Measurements from ENCODE around the gene BMP15.

BMP15 gene

DNA sequence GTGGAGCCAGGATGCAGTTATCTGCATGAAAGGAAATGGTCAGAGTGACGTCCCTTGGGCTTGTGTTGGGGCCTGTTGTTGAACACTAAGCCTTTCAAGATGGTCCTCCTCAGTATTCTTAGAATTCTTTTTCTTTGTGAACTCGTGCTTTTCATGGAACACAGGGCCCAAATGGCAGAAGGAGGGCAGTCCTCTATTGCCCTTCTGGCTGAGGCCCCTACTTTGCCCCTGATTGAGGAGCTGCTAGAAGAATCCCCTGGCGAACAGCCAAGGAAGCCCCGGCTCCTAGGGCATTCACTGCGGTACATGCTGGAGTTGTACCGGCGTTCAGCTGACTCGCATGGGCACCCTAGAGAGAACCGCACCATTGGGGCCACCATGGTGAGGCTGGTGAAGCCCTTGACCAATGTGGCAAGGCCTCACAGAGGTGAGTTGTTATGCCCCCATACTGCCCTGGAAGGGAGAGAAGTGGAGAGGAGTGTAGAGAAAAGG is at the start of gene BMP15:
TSS of gene BMP15 (plus strand) at position 51 of the 492 bp plus-strand sequence. CDS start at position 100, 49 bp downstream.
- no peak for FAIRE-seq

DNA sequence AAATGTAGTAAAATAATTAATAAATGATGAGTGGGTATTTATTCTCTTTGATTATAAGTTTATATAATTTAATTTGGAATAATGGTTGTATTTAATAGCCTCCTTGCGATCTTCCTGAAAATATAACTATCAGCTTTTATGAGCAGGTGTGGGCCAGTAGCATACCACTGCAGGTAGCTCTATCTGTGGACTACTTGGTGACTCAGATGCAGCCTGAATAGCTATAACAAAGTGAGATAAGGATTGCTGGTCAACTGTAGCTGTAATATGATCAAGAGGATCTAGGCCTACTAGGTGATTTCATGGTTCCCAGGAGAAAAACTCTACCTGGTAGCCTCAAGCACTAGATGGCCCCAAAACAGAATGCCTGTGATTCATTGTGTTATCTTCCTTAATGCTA is 47.1 kb upstream of the BMP15 start:
- FAIRE-seq = no peak

DNA sequence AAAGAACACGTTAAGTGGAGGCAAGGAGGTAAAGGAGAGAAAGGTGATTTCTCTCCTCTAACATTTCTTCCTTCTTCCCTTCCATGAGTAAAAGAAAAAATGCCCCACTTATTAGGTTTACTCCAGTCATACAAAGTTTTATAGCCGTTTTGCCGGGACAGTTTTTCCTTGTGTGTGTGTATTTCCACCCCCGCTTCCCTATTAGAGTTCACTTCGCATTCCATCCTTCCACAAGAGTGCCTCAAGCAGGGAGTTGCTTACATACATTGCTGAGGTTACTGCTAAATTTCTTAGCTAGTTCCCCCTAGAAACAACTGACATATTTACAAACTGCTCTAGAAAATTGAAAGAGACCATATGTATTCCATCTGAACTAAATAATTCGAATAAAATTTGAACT is 45.2 kb upstream of the BMP15 start:
- FAIRE-seq = no peak

DNA sequence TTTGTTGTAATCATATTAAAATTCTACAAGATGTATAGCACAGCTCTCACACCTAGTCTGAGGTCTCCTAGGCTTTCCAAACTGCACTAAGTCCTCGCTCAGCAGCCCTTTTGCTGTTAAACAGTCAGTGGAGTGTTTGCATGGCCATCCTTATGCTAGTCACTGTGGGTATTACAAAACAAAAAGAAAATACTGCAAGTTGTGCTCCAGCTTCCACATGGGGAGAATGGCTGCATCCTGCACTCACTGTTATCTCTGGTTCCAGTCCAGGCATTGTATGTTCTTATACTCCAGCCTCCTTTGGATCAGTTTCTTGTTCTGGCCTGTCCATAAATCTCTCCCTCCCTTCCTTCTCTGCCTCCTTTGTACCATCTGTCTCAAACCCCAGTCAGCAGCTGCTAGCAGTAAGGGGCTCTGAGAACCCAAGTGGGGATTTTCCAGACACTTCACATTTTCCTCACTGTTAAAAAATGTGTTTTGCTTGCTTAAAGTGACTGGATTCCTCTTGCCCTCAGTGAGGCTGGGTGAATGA is 38.5 kb upstream of the BMP15 start:
- no peak for FAIRE-seq

DNA sequence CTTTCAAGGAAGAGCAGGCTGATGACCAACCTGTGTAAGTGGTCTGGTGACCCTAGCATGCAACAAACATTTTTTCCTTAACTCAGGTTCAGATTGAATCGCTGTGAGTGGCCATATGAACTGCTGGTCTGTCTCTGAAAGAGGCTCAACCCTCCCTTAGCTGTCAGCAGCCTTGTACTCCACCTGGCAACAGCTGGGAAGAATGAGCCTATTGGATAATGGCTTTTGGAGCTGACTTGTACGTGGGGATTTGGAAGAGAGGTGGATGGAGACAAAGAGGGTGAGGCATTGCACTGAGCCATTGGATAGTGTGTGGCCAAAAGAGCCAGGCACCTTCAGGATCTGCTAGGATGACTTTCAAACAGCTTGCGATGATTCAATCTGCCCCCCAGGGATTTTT is 35.7 kb upstream of the BMP15 start:
- no peak for FAIRE-seq

DNA sequence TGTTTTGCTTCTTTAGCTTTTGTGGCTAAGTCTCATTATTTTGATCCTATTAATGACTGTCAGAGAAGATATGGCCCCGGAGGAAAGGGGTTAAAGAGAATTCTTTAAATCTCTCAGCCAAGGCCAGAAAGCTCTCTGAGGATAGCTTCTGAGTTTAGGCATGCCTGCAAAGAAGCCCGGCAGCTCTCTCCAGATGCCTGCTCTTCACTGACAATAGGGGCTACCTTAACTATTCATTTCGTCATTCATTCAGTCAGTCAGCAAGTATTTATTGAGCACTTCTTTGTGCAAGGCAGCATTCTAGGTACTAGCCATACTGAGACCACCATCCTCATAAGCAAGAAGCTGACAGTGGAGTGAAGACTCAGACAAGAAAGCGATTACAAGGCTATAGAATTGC is 34.0 kb upstream of the BMP15 start:
- no peak for FAIRE-seq

DNA sequence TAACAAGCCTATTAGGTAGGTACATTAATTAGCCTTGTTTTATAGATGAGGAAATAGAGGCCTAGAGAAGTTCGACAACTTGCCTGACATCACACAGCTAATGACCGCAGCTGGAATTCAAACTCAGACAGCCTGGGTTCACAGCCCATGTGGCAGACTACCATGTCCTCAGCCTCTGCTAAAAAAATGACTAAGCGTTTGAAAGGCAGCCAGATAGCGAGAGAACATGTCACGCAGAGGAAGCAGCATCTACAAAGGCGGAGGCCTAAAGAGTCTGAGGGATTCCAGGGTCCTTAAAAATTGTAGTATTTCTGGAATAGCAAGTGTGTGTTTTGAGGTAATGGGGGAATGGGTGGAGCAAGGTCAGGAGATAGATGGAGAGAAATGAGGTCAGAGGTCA is 33.2 kb upstream of the BMP15 start:
- no peak for FAIRE-seq

DNA sequence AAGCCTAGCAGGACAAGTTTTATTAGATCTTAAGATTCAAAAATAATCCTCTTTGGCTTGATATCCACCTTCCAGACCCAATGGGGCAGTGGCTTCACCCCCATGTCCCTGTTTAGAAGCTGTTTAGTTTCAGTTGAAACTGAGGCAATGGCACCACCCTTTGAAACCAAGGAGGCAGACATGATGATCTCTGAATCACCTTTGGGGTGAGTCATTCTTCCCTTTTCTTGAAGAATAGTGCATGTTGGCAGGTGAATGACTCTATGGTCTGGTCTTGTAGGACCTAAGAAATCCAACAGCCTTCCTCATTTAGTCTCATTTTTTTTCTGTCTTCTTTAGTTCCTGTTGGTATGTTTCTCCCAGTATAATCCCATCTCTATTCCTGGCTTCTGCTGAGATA is 29.5 kb upstream of the BMP15 start:
- no peak for FAIRE-seq

DNA sequence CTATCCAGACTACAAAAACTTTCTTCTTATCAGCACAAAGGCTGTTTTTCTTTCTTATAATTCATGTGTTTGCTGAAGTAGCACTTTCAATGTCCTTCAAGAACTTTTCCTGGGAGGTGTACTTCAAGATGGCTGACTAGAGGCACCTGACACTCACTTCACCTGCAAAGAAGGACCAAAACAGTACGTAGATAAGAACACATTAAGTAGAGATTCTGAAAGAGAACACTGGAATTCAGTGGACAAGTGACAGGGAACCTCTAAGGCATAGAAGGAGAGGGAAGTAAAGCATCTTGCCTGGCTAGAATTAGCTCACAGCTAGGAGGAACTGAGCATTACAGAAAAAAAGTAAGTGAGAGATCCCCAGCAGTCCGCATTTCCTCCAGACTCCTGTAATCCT is 21.7 kb upstream of the BMP15 start:
- no peak for FAIRE-seq

DNA sequence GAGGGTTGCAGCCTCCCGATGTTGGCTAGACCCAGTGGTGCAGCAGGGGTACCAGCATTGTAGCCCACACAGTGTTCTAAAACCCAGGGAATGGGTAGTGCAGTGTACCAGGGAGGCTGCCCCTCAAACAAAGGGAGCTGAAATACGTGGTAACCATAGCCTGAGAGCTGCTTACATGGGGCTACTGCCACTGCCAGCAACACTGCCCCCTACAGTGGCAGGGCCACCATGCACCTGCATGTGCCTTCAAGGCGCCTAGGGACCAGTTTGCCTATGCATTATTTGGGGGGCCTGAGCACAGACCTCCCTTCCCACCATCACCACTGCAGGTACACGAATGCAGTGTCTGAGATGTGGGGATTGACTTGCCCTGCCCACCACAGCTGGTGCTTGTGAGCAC is 21.0 kb upstream of the BMP15 start:
- FAIRE-seq = no peak

DNA sequence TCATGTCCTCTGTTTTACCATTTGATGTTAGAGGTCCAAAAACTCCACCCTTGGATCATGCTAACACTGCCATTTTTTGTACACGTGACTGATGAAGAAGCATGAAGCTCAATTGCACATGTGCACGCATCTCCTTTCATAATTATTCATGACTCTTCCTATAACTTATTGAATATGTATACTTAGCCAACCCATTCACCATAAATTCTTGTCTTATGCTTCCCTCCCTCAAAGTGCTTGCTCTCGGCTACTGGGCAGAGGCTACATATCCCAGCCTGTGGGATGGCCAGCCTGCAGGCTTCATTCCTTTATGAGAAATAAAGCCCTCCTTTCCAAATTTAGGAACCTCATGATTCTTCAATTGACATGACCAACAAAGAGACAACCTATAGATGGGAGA is 17.5 kb upstream of the BMP15 start:
- no peak for FAIRE-seq

DNA sequence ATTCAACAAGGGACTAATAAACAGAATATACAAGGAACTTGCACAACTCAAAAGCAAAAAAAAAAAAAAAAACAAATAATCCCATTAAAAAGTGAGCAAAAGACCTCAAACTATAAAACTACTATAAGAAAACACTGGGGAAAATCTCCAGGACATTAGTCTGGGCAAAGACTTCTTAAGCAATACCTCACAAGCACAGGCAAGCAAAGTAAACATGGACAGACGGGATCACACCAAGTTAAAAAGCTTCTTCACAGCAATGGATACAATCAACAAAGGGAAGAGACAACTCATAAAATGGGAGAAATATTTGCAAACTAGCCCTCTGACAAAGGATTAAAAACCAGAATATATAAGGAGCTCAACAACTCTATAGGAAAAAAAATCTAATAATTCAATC is 17.1 kb upstream of the BMP15 start:
- no peak for FAIRE-seq

DNA sequence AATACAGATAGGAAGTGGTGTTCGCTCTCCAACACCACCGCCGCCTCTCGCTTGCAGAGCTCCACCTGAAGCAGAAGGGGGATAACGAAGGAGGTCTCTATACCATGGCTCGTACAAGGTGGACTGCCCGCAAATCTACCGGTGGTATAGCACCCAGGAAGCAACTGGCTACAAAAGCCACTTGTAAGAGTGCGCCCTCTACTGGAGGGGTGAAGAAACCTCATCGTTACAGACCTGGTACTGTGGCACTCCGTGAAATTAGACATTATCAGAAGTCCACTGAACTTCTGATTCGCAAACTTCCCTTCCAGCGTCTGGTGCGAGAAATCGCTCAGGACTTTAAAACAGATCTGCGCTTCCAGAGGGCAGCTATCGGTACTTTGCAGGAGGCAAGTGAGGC is 5.2 kb upstream of the BMP15 start:
- FAIRE-seq = no peak

DNA sequence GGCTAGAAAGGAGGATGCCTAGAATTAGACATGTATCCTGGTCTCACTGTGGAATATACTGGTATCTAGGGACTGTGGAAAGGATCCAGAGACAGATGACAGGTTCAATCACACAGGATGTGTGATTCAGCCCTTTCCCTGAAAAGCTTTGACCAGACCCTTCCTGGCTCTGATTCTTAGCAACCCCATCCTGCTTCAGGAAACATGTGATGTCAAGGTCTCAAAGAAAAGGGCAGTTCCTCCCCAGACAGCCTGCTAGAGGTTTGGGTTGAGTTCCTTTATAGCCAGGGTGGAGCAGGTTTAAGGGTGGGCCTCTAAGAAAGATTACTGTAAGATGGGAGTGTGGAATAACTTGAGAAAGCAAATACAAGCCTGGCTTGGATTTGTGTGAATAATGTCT is 3.0 kb downstream of the BMP15 start:
- no peak for FAIRE-seq

DNA sequence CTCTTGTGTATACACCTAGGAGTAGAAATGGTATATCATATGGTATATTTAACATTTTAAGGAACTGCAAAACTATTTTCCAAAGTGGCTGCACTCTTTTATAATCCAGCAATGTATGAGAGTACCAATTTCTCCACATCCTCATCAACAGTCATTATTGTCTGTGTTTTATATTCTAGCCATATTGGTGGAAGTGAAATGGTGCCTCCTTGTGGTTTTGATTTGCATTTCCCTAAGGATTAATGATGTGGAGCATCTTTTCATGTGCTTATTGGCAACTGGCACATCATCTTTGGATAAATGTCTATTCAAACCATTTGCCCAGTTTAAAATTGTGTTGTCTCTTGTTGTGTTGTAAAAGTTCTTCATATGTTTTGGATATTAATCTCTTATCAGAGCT is 9.6 kb downstream of the BMP15 start:
- FAIRE-seq = no peak

DNA sequence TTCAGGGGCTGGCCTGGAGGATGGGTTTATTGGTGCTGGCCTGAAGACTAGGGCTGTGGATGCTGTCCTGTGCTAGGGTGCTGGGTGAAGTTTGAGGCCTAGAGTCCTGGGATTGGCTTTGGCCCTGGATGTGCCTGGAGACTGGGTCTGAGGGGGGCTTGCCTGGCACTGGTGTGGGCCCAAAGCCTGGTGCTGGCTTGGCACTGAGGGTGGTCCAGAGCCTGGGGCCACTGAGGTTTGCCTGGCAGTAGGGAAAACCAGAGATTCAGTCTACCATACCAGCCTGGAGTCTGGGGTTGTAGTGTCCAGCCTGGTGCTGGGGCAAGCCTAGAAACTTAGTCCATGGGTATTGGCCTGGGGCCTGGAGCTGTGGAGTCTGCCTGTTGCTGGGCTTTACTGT is 16.6 kb downstream of the BMP15 start:
- FAIRE-seq = no peak

DNA sequence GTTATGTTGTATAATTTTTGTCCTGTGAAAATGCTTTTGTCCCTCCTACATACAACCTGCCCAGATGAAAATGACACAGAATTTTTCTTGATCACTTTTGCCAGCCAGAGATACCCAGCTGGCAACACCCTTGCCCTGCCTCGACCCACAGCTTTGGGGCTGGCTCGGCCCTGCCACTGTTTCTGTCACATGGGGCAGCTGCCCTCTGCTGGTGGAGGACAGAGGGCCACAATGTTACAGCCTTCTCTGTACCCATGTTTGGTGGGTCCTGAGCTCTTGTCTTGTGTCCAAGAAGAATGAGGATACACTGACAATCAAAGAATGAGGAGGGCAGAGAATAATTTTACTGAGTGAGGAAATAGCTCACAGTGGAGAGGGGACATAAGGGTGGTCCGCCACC is 31.1 kb downstream of the BMP15 start:
- no peak for FAIRE-seq

DNA sequence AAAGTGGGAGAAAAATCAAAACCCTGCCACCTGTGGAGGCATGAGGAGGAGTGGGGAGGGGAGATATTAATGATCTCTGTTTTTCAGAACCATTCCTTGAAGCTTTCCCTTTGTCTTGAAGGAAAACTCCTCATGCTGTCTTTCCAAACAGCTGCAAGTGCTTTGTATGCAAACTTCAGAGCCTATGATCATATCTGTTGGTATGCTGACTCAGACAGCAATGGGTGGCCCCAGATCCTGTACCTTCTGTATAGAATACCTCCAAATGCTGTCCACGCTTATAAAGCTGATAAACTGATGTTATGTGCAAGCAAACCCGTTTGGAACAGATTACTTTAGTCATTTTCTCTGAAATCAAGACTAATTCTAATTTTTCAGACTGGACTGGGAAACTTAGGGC is 31.9 kb downstream of the BMP15 start:
- no peak for FAIRE-seq

DNA sequence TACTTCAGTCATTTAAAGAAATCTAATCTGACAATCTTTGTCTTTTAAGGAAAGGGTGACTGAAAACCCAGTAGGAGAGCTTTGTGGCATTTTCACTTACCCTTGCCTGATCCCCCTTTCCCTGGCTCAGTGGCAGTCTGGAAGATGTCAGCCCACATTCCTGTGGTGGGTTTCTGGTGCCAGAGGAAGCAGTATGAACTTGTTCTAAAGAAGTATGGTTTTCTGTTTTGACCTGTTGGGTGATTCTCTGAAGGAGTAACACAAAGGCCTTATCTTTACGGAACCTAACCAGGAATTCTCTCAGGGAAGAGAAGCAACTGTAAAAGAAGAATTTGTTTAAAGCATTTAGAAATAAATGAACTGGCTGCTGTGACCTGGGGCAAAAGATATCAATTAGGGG is 41.9 kb downstream of the BMP15 start:
- FAIRE-seq = no peak

DNA sequence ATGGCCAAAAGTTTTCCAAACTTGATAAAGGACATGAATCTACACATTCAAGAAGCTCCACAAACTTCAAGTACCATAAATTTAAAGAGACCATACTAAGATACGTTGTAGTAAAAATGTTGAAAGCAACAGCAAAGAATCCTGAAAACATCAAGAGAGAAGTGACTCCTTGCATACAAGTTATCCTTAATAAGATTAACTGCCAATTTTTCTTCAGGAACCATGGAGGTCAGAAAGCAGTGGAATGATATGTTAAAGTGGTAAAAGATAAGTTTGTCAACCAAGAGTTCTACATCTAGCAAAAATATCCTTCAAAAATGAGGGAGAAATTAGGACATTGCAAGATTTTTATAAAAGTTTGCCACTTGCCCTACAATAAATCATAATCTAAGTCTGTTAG is 43.3 kb downstream of the BMP15 start:
- no peak for FAIRE-seq

DNA sequence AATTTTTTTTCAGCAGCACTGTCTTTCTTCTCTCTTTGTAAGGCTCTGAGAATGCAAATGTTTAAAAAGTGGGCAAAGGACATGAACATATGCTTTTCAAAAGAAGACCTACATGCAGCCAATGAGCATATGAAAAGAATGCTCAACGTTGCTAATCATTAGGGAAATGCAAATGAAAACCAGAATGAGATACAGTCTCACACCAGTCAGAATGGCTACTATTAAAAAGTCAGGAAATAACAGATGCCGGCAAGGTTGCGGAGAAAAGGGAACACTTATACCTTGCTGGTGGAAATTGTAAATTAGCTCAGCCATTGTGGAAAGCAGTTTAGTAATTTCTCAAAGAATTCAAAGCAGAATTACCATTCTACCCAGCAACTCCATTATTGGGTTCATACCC is 51.6 kb downstream of the BMP15 start:
- FAIRE-seq = no peak

DNA sequence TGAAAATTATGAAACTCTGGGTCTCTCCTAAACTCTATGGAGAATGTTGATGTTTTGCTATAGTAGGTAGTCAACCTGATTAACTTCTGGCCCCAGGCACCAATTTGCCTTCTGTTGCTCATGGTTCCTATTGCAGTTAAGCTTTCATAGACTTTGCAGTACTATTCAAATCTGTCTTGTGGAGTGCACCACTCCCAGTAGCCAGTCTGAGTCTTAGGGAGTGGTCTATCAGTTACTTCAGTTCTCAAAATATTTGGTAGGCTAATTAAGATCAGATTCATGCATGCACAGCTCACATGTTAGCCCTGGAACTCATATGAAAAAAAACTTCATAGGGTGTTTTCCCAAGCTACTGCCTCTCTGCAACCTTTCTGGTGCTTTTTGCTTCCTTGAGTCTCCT is 53.3 kb downstream of the BMP15 start:
- no peak for FAIRE-seq

All from G401.6 (cell line).